Measurements from ENCODE around the gene PCAT6. TPM values are rescaled to one million over a fixed set of nuclear protein-coding genes. Genes with fewer than 3 reads are reported as not detected.

Gene PCAT6
- total RNA-seq, 1 experiment from 2014 or later = not detected

GRCh38 chr1:202848191-202848542 is 37.4 kb downstream of the PCAT6 start:
- no peak for DNase-seq (ENCODE audit: low read depth)

GRCh38 chr1:202850593-202851362 is 40.0 kb downstream of the PCAT6 start:
- no peak for DNase-seq (ENCODE audit: low read depth)

GRCh38 chr1:202852163-202852904 is 41.6 kb downstream of the PCAT6 start:
- peak; percentile 69 for DNase-seq (ENCODE audit: low read depth)

- no peak for DNase-seq (ENCODE audit: low read depth)
Observed at GRCh38 chr1:202854787-202855186, 44.0 kb downstream of the PCAT6 start.

GRCh38 chr1:202856014-202856413 is 45.3 kb downstream of the PCAT6 start:
- DNase-seq (ENCODE audit: low read depth) = no peak

- no peak for DNase-seq (ENCODE audit: low read depth)
Observed at GRCh38 chr1:202857136-202857610, 46.4 kb downstream of the PCAT6 start.

- no peak for DNase-seq (ENCODE audit: low read depth)
Observed at GRCh38 chr1:202858331-202858730, 47.6 kb downstream of the PCAT6 start.

- no peak for DNase-seq (ENCODE audit: low read depth)
Observed at GRCh38 chr1:202858789-202859414, 48.1 kb downstream of the PCAT6 start.

GRCh38 chr1:202860744-202861419 is 50.1 kb downstream of the PCAT6 start:
- peak; percentile 67 for DNase-seq (ENCODE audit: low read depth)

Other genes starting within 250 kb of the PCAT6 start
- under 0.01 TPM in 1 of 2 replicates, not detected in the other for gene SYT2, start 100.5 kb upstream of the PCAT6 start, total RNA-seq (2014; rRNA removed; shearing (Covaris generic))
- 42.7 and 44.4 TPM in 2 replicates for gene KDM5B, start 2.5 kb upstream of the PCAT6 start, total RNA-seq (2014; rRNA removed; shearing (Covaris generic))
- 5.8 and 5.9 TPM in 2 replicates for gene RABIF, start 78.2 kb downstream of the PCAT6 start, total RNA-seq (2014; rRNA removed; shearing (Covaris generic))
- gene KLHL12, start 116.3 kb downstream of the PCAT6 start, total RNA-seq (2014; rRNA removed; shearing (Covaris generic)) = 22.4 and 34.8 TPM in 2 replicates
- gene ADIPOR1, start 147.4 kb downstream of the PCAT6 start, total RNA-seq (2014; rRNA removed; shearing (Covaris generic)) = 86.9 and 114 TPM in 2 replicates
- 21.6 and 30.0 TPM in 2 replicates for gene CYB5R1, start 156.3 kb downstream of the PCAT6 start, total RNA-seq (2014; rRNA removed; shearing (Covaris generic))
- gene TMEM183A, start 196.4 kb downstream of the PCAT6 start, total RNA-seq (2014; rRNA removed; shearing (Covaris generic)) = 94.8 and 121 TPM in 2 replicates
- 0.11 TPM in 1 of 2 replicates, not detected in the other for gene PPFIA4, start 215.5 kb downstream of the PCAT6 start, total RNA-seq (2014; rRNA removed; shearing (Covaris generic))

Measured in Daoy (cell line).